HG02759 (cell line): ENCODE results near the gene TRAF3.
"Not testable (repeated sequence)": the region's sequence is repeated elsewhere in the genome, so short reads cannot be mapped to it uniquely, and the experiment has no call there.

Experiments
- ATAC-seq: cut with Tn5 transposase; IDR thresholded peaks from one replicate; pipeline ENCODE4 v1.9.1; 2021; ENCODE audit warnings: mild to moderate bottlenecking, moderate library complexity; ENCODE audit not compliant: unreplicated experiment

The TRAF3 gene

DNA sequence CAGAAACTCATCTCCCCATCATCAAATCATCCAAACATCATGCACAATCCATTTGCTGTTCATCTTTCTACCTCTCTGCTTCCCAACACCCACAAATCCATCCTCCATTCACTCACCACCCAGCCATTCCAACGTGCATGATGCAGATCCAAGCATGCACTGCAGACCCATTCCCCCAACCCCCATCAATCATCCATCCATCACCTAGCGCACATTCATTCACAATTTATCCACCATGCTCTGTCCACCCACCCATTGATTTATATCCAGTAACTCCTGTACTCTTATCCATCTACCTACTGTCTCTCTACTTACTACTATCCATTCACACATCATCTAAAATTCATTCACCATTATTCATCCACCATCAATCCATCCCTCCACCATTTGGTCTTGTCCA lies 141.2 kb downstream of the TRAF3 start:
- ATAC-seq: no peak

GRCh38 chr14:102920273-102920997 lies 143.2 kb downstream of the TRAF3 start:
- no peak for ATAC-seq

DNA sequence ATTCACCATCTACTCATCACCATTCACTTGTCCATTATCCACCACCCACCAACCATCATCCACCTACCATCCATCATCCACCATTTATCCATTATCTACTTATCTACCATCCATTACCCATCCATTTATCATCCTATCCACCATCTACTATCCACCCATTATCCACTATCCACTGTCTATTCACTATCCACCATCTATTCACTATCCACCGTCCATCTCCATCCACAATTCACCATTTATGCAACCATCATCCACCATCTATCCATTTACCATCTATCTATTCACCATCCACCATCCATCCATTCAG lies 143.7 kb downstream of the TRAF3 start:
- ATAC-seq: no peak

GRCh38 chr14:102922490-102923200 lies 145.4 kb downstream of the TRAF3 start, which contains the start of gene AMN:
AMN (plus strand) TSS chr14:102922663; CDS start chr14:102922689, 26 bp downstream.
- no peak for ATAC-seq

- no peak for ATAC-seq
These were observed 146.1 kb downstream of the TRAF3 start for GRCh38 chr14:102923201-102923924.

GRCh38 chr14:102923925-102924486 lies 146.8 kb downstream of the TRAF3 start:
- no peak for ATAC-seq

DNA sequence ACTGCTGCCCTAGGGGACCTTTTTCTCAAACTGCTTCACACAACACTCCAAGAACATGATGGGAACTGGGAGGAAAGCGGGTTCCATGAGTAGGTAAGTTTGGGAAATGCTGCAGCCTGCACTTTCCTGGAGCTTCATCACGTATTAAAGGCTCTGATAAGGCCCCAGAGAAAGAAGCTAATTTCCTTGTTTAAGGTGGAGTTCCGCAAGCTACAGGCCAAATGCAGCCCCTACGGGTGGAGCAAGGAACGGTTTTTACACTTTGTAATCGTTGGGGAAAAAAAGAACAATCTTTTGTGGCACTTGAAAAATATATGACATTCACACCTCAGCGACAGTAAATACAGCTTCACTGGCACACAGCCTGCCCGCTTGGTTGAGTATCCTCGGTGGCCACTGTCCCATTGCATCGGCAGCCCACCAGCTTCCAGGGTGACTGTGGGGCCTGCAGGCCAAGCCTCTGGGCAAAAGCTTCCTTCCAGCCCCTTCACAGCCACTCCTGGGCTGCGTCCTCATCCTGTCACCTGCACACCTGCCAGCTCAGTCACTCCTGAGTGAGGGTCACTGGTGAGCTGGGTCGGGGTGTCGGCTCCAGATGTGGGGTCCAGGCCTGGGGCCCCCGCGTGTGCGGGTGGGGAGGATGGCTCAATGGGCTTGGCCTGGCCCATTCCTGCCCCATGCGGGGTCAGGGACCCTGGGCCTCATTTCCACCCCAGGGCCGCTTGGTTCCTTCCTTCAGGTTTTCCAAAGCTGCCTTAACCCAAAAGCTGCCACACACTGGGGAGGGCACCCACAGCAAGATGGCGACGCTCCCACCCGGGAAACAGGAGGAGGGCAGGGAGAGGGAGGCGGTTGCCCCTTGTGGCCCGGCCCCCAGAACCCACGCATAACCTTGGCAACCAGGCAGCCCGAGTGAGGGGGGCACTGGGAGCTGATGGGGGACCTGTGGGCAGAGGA lies 147.7 kb downstream of the TRAF3 start:
- ATAC-seq: no peak

GRCh38 chr14:102925646-102926045 lies 148.4 kb downstream of the TRAF3 start:
- no peak for ATAC-seq

- ATAC-seq: no peak
These were observed 148.9 kb downstream of the TRAF3 start for GRCh38 chr14:102926104-102926503.

GRCh38 chr14:102926840-102927239 lies 149.6 kb downstream of the TRAF3 start:
- ATAC-seq: not testable (repeated sequence)

GRCh38 chr14:102927346-102927877 lies 150.2 kb downstream of the TRAF3 start:
- no peak for ATAC-seq

- ATAC-seq: peak; percentile 11
These were observed 150.7 kb downstream of the TRAF3 start for GRCh38 chr14:102927878-102928411.

DNA sequence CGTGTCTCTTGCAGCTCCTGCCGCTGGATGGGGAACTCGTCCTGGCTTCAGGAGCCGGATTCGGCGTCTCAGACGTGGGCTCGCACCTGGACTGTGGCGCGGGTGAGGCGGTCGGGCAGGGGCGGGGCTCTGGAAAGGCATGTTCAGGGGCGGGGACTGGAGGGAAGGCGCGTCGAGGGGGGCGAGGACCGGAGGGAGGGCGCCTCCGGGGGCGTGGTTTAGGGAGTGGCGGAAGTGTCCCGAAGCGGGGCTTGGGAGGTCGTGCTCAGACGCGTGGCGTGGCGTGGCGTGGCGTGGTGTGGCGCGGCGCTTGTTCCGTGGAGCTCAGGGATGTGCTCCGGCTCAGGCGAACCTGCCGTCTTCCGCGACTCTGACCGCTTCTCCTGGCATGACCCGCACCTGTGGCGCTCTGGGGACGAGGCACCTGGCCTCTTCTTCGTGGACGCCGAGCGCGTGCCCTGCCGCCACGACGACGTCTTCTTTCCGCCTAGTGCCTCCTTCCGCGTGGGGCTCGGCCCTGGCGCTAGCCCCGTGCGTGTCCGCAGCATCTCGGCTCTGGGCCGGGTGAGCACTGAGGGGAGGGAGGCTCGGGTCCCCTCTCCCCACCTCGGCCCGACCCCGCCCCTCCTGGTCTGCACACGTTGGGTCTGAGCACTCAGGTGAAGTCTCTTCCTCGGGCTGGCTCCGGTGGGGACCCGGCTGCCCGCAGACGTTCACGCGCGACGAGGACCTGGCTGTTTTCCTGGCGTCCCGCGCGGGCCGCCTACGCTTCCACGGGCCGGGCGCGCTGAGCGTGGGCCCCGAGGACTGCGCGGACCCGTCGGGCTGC lies 151.4 kb downstream of the TRAF3 start:
- ATAC-seq: peak; percentile 68

GRCh38 chr14:102929241-102930137 lies 152.2 kb downstream of the TRAF3 start:
- ATAC-seq: no peak

- ATAC-seq: no peak
These were observed 153.0 kb downstream of the TRAF3 start for GRCh38 chr14:102930138-102930752.

DNA sequence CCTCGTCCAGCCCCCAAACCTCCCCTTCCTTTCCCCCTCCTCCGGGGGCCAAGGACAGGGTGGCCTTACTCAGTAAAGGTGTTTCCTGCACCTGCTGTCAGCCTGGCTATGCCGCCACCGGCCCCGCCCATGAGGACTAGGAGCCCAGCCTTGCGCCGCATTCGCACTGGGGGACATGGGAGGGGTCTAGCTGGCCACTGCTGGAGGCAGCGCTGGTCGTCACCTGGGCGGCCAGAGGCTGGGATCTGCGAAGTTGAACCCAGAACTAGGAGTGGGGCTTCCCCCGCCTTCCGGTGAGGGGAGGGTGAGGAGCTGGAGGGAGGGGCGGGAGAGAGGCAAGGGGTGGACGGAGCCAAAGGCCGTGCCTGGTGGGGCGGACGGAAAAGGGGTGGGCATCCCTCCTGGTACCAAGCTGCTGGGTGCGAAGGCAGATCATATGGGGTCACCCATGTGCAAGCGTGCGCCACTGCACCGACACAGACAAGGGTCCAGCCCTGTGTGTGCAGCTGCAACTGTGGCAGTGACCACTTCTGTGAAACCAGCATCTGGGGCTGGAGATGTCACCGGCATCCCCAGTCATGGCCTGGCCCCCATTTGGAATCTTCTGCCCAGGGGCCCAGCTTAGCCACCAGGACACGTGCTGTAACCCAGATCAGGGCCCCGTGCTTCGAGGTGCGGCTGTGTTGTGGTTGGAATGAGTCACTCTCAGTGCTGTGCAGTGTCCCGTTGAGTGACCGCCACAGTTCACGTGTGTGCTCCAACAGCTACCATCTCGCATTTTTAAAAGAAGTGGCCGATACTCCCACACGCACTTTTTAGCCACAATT lies 153.7 kb downstream of the TRAF3 start:
- no peak for ATAC-seq
